Neural progenitor cell (in vitro differentiated cells): ENCODE data around the gene MAP7D3.

ENCODE experiments used
- EZH2 ChIP-seq: fragments of 200-600 bp; sonication (generic); IDR thresholded peaks from 2 replicates; pipeline ENCODE4 v1.6.1; 2017; ENCODE audit warnings: antibody characterized with exemption, mild to moderate bottlenecking, moderate library complexity
- TF ChIP-seq, protein P1 (sequence below): fragments of 200-600 bp; sonication (generic); IDR thresholded peaks from 2 replicates; pipeline ENCODE4 v1.5.1; 2017; ENCODE audit warnings: antibody characterized with exemption, mild to moderate bottlenecking

DNA sequence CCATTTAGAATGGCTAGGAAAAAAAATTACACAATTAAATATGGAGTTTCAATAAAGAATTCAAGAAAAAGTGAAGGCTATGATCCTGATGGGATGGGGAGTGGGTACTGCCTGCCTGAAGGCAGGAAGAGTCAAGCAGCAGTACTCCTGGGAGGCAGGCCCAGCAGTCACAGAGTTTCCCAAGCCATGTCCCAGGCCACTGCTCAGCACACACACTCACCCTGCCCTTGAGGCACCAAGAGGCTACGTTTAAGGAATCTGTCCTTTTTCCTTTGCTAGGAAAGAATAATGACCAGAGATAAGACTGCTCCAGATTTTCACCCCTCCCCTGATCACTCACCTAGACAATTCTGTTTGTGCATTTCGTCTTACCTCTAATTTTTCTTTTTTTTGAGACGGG lies 30.2 kb downstream of the MAP7D3 start:
- TF ChIP-seq, protein P1, sequence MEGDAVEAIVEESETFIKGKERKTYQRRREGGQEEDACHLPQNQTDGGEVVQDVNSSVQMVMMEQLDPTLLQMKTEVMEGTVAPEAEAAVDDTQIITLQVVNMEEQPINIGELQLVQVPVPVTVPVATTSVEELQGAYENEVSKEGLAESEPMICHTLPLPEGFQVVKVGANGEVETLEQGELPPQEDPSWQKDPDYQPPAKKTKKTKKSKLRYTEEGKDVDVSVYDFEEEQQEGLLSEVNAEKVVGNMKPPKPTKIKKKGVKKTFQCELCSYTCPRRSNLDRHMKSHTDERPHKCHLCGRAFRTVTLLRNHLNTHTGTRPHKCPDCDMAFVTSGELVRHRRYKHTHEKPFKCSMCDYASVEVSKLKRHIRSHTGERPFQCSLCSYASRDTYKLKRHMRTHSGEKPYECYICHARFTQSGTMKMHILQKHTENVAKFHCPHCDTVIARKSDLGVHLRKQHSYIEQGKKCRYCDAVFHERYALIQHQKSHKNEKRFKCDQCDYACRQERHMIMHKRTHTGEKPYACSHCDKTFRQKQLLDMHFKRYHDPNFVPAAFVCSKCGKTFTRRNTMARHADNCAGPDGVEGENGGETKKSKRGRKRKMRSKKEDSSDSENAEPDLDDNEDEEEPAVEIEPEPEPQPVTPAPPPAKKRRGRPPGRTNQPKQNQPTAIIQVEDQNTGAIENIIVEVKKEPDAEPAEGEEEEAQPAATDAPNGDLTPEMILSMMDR, result no peak
- TF ChIP-seq EZH2, result no peak
